NT2/D1 (cell line): Measurements from ENCODE around the gene CA12.

ENCODE experiments used
- SUZ12 ChIP-seq: IDR thresholded peaks from 2 replicates; pipeline ENCODE4 v1.6.1; 2011; ENCODE audit not compliant: insufficient read length, insufficient read depth; ENCODE audit errors: extremely low read depth
- YY1 ChIP-seq: IDR thresholded peaks from 2 replicates; pipeline ENCODE4 v1.6.1; 2011; ENCODE audit not compliant: insufficient read length, insufficient read depth

DNA sequence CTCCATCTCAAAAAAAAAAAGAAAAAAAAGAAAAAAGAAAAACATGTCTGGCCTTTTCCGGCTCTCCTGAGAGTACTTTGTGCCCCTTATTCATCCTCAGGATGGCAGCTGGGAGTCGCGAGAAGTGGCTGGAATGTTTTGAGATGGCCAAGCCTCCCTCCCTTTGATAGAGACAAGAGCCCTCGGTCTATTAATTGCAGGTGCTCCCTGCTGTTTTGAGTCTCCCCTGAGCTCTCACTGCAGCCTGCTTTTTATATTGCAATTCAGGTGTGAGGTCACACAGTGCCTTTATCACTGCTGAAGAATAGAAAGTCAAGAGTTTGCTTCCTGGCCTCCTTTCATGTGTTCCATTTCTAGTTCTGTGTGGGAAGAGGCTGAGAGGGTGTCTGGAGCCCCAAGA lies 10.9 kb downstream of the CA12 start:
- TF ChIP-seq YY1 = no peak
- TF ChIP-seq SUZ12 = no peak
